ENCODE measurements around the gene OTULIN.
A peak's percentile ranks its signal among the peaks of the same experiment; 100 is the strongest.

The OTULIN gene

DNA sequence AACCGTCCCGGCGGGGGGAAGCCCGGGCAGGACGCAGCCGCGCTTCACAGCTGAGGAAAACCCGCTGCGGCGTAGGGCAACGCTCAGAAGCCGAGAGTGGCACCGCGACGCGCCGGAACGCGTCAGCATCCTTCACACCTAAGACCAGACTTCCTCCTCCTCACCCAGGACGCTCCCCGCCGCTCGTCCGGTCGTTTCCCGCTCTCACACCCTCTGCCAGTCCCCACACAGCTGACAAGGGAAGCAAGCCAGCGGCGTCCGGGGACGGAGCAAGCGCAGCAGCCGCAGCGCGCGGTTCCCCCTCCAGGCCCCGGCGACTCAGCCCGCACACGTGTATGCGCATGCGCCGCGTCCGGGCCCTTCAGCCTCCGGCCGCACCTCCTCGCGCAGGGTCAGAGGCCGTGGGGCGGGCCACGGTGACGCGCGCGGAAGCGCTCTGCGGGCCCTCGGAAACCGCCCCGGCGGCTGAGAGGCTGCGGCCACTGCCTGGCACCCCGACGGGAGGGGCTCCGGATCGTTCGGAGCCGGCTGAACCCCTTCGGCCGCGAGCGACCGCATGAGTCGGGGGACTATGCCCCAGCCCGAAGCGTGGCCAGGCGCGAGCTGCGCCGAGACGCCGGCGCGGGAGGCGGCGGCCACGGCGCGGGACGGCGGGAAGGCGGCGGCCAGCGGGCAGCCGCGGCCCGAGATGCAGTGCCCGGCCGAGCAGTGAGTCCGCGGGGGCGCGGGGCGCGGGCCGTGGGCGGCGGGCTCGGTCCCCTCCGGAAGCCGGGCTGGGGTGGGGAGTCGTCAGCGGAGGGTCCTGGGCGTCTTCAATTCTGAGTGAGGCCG is at the start of gene OTULIN:
Gene OTULIN, plus strand, starts transcription at position 449 of the 831 bp plus-strand sequence. Its CDS starts 108 bp downstream, at position 557.
- peak; percentile 97 for DNase-seq (ENCODE audit: low read depth)
- TF ChIP-seq, protein P1, sequence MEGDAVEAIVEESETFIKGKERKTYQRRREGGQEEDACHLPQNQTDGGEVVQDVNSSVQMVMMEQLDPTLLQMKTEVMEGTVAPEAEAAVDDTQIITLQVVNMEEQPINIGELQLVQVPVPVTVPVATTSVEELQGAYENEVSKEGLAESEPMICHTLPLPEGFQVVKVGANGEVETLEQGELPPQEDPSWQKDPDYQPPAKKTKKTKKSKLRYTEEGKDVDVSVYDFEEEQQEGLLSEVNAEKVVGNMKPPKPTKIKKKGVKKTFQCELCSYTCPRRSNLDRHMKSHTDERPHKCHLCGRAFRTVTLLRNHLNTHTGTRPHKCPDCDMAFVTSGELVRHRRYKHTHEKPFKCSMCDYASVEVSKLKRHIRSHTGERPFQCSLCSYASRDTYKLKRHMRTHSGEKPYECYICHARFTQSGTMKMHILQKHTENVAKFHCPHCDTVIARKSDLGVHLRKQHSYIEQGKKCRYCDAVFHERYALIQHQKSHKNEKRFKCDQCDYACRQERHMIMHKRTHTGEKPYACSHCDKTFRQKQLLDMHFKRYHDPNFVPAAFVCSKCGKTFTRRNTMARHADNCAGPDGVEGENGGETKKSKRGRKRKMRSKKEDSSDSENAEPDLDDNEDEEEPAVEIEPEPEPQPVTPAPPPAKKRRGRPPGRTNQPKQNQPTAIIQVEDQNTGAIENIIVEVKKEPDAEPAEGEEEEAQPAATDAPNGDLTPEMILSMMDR (IDR thresholded peaks at IDR 0.05; ENCODE audit: insufficient read depth, low read depth, low read length, missing control alignments) = no peak
- H3K4me3 ChIP-seq (ENCODE audit: low read depth, low read length) = peak within 1 kb of the TSS; percentile 66

DNA sequence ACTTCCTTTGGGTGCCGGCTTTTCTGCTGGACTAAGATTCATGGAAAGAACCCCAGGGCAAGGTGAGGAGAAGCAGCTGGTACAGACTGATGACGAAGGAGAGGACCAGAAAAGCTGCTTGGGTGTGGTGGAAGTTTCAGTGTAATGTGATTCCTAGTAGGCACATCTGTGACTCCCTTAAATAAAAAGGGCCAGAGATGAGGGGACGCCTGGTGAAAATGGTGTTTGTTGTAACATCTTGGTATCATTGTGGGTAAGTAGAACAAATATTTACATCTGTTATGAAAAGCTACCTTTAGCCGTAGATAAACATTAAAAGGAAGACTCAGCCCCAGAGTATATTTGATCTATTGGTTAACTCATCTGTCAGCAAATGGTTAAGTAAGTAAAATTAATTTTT is 49.2 kb upstream of the OTULIN start:
- TF ChIP-seq, protein P1 (IDR thresholded peaks at IDR 0.05; ENCODE audit: insufficient read depth, low read depth, low read length, missing control alignments) = no peak
- no peak for DNase-seq (ENCODE audit: low read depth)
- no peak overlapping the region for H3K4me3 ChIP-seq (ENCODE audit: low read depth, low read length)

DNA sequence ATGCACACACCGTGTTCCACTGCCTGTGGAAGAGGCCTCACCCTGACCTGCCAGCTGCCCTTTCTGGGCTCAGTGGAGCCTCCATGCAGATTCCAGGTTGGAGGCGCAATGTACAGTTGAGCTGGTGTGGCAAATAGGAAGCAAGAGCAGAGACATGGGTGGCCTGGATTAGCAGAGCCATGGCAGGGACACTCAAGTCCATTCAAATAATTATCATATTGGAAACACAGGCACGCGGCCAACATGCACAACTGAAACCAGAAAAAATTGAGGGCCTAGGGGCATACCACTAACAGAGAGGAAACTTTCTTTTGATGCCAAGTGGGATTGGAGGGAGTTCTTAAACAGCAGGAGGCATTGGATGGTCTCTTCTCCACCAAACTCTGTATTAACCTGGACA is 47.1 kb upstream of the OTULIN start:
- DNase-seq (ENCODE audit: low read depth) = no peak
- TF ChIP-seq, protein P1 (IDR thresholded peaks at IDR 0.05; ENCODE audit: insufficient read depth, low read depth, low read length, missing control alignments) = no peak
- H3K4me3 ChIP-seq (ENCODE audit: low read depth, low read length) = no peak overlapping the region

DNA sequence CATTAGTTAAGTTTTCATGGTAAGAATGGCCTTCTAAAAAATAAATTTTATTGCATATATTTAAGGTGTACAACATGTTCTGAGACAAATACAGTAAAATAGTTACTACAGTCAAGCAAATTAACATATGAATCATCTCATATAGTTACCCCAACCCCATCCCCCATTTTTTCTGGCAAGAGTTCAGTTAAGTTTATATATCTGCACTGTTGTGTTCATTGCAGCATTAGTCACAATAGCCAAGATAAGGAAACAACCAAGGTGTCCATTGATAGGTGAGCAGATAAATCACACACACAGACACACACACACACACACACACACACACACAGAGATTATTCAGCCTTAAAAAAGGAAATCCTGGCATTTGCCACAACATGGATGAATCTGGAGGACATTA is 37.2 kb upstream of the OTULIN start:
- no peak overlapping the region for H3K4me3 ChIP-seq (ENCODE audit: low read depth, low read length)
- TF ChIP-seq, protein P1 (IDR thresholded peaks at IDR 0.05; ENCODE audit: insufficient read depth, low read depth, low read length, missing control alignments) = no peak
- DNase-seq (ENCODE audit: low read depth) = no peak

DNA sequence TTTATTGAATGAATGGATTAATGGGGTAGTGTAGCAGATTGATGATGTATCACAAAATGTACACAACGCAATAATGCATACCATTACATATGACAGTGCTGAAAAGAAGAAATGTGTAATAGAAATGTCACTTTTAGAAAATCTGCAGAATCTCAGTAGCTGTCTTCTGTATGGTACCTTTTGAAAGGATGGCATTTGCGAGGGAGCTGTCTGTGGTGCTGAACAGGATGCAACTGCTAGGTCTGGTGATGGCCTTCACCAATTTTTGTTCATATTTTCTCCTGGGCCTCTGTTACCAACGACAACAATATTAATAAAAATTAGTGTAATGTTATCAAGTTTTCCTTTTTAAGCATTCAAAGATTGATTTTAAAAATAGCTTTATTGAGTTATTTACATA is 36.2 kb upstream of the OTULIN start:
- no peak overlapping the region for H3K4me3 ChIP-seq (ENCODE audit: low read depth, low read length)
- TF ChIP-seq, protein P1 (IDR thresholded peaks at IDR 0.05; ENCODE audit: insufficient read depth, low read depth, low read length, missing control alignments) = no peak
- peak; percentile 66 for DNase-seq (ENCODE audit: low read depth)

DNA sequence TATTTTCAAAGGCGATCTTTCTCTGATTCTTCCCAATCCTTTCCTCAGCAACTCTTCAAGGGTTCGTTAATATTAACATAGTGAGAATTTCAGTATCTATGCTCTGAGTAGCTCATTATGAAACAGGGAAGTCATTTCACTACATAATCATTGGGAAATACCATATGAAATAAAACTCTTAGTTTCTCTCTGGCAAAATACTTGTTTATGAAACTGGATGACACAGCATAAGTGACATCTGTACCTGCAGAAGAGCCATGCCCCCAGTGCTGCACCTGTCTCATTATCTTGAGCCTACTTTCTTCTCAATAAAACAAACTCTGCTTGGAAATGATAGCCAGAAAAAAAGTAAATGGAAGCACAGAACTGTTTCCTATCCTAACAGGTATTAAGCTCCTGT is 33.8 kb upstream of the OTULIN start:
- DNase-seq (ENCODE audit: low read depth) = no peak
- TF ChIP-seq, protein P1 (IDR thresholded peaks at IDR 0.05; ENCODE audit: insufficient read depth, low read depth, low read length, missing control alignments) = no peak
- H3K4me3 ChIP-seq (ENCODE audit: low read depth, low read length) = no peak overlapping the region

DNA sequence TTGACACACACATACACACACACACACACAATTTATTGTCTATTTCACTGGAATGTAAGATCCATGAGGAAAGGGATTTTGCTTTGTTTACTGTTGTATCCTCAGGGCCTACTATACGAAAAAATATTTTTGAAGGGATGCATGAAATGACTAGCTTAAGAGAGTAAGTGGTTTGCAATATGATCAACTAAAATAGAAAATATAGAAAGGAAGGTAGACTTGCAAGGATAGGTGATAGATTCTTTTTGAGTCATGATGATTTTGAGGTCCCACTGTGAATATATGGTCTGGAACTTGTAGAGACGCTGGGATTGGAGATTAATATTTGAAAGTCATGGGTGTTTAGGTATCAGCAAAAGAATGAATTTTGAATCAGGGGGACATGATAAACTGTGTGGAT is 28.9 kb upstream of the OTULIN start:
- no peak for DNase-seq (ENCODE audit: low read depth)
- no peak overlapping the region for H3K4me3 ChIP-seq (ENCODE audit: low read depth, low read length)
- TF ChIP-seq, protein P1 (IDR thresholded peaks at IDR 0.05; ENCODE audit: insufficient read depth, low read depth, low read length, missing control alignments) = no peak
